ENCODE measurements around the gene MAML3. TPM values are rescaled to one million over a fixed set of nuclear protein-coding genes. Genes with fewer than 3 reads are reported as not detected.

The MAML3 gene
- total and polyA plus RNA-seq, 2 donors, result 4.3 to 5.2 TPM

DNA sequence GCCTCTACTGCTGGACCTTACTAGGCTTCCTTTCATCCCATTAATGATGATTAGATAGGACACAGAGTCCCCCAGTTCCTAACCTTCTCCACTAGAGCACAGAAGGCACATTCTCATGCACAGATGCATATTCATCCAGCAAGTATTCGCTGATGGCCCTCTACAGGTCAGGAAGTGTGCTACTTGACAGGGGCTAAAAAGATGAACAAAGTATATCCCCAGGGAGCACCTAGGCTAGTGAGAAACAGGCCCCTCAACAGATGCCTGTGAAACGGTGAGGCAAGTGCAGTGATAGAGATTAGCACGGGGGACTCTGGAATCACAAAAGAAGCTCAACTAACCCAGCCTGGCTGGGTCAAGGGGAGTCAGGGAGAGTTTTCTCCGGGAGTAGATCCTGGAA, 392.5 kb downstream of the MAML3 start:
- Histone ChIP-seq H3K36me3 (ENCODE audit: control insufficient read depth in 2 of 2, insufficient read depth in 2 of 2, low read length in 1 of 2) (no peaks in the 10 kb centered on the region), H3K27ac (ENCODE audit: low read depth in 1 of 2, low read length in 1 of 2) (no peak overlapping the region), H3K4me3 (ENCODE audit: low read length in 2 of 2) (no peak overlapping the region), H3K4me1 (ENCODE audit: control insufficient read depth in 2 of 2, insufficient read depth in 2 of 2, low read length in 2 of 2) (peaks cover 4 to 15% of the 10 kb centered on the region in 2 donors), H3K27me3 (ENCODE audit: control insufficient read depth in 2 of 2, insufficient read depth in 1 of 2, low read length in 1 of 2) (no peaks in the 10 kb centered on the region), H3K9me3 (ENCODE audit: control insufficient read depth in 2 of 2, insufficient read depth in 1 of 2, low read length in 1 of 2) (no peaks in the 10 kb centered on the region)
- 73% methylated on average over 4 of the region's 4 CpGs for WGBS
- DNase-seq (ENCODE audit: low read depth in 6 of 9, low spot score in 9 of 9), result no peak

DNA sequence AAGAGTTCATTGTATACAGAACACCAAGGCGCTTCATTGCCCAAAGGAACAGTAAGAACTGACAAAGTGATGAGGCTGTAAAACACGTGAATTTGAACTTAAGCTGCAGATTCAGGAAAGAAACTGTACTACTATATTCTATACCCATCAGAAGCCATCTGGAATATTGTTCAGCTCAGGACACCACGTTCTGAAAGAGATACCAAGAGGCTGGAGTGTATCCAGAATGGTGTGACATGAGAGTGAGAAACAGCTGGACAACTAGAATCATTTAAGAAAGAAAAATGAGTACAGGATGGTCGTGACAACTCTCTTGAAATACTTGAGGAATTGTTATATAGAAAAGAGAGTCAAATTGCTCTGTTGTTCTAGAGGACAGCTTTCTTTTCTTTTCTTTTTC, 393.4 kb downstream of the MAML3 start:
- H3K9me3 ChIP-seq (ENCODE audit: control insufficient read depth in 2 of 2, insufficient read depth in 1 of 2, low read length in 1 of 2), result no peaks in the 10 kb centered on the region
- DNase-seq (ENCODE audit: low read depth in 6 of 9, low spot score in 9 of 9), result no peak
- H3K4me1 ChIP-seq (ENCODE audit: control insufficient read depth in 2 of 2, insufficient read depth in 2 of 2, low read length in 2 of 2), result peaks cover 4 to 15% of the 10 kb centered on the region in 2 donors
- no peak overlapping the region for H3K4me3 ChIP-seq (ENCODE audit: low read length in 2 of 2)
- H3K27me3 ChIP-seq (ENCODE audit: control insufficient read depth in 2 of 2, insufficient read depth in 1 of 2, low read length in 1 of 2), result no peaks in the 10 kb centered on the region
- no peaks in the 10 kb centered on the region for H3K36me3 ChIP-seq (ENCODE audit: control insufficient read depth in 2 of 2, insufficient read depth in 2 of 2, low read length in 1 of 2)
- H3K27ac ChIP-seq (ENCODE audit: low read depth in 1 of 2, low read length in 1 of 2), result no peak overlapping the region
- whole genome bisulfite sequencing, result 94% methylated on average over 4 of the region's 4 CpGs

DNA sequence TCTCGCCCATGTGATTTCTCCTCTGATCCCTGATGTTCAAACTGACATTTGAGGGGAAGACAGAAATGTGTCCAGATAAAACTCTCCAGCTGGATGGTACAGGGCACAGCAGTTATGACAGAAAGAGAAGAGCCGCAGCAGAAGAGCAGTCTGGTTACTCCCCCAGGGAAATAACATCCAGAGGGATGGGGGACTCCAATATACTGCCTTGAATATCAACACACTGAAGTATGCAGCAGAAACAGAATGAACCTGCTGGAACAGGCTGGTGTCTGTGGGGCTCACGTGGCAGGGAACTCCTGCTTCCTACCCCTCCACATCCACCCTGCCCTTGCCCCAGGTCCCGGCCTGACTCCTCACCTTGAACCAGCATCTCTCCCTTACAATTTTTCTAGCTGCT, 394.9 kb downstream of the MAML3 start:
- Histone ChIP-seq H3K36me3 (ENCODE audit: control insufficient read depth in 2 of 2, insufficient read depth in 2 of 2, low read length in 1 of 2) (no peaks in the 10 kb centered on the region), H3K27me3 (ENCODE audit: control insufficient read depth in 2 of 2, insufficient read depth in 1 of 2, low read length in 1 of 2) (no peaks in the 10 kb centered on the region), H3K27ac (ENCODE audit: low read depth in 1 of 2, low read length in 1 of 2) (no peak overlapping the region), H3K4me1 (ENCODE audit: control insufficient read depth in 2 of 2, insufficient read depth in 2 of 2, low read length in 2 of 2) (peaks cover 4 to 11% of the 10 kb centered on the region in 2 donors), H3K4me3 (ENCODE audit: low read length in 2 of 2) (no peak overlapping the region), H3K9me3 (ENCODE audit: control insufficient read depth in 2 of 2, insufficient read depth in 1 of 2, low read length in 1 of 2) (no peaks in the 10 kb centered on the region)
- 96% methylated on average over 4 of the region's 4 CpGs for WGBS
- DNase-seq (ENCODE audit: low read depth in 6 of 9, low spot score in 9 of 9), result no peak

DNA sequence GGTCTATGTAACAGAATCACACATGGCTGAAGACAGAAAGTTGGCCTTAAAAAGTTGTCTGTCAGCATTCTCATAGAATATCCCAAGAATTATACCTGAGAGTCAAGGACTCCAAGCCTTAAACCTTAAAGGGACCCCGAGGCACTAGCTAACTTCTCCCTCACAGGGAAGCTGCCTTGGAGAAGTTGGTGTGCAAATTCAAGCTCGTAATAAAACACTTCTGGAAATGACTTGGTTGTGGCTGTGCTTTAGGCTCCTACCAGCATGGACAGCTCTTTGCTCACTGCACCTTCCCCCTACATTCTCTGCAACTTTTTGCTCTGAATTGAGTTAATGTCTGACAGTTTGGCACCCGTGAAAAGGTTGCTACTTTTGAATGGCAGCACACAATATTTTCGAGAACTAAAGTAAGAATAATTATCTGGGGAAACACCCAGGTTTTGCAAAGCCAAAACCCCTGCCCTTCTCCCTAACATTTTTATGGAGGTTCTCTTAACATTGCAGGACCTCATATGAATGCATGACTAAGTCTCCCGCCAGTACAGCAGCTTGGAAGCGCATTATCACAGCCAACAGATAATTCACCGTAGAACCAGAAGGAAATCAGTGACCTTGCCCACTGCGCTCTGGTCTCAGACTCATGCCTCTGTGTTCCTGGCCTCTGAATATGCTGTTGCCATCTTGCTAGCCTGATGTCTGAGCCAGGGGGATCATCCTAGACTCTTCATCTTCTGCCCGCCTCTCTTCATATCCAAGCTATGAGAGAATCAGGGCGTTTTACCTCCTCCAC, 397.4 kb downstream of the MAML3 start:
- DNase-seq (ENCODE audit: low read depth in 6 of 9, low spot score in 9 of 9), result no peak
- no peak overlapping the region for H3K4me3 ChIP-seq (ENCODE audit: low read length in 2 of 2)
- 91% methylated on average over 10 of the region's 10 CpGs for WGBS
- H3K27ac ChIP-seq (ENCODE audit: low read depth in 1 of 2, low read length in 1 of 2), result no peak overlapping the region
- no peaks in the 10 kb centered on the region for H3K4me1 ChIP-seq (ENCODE audit: control insufficient read depth in 2 of 2, insufficient read depth in 2 of 2, low read length in 2 of 2)
- no peaks in the 10 kb centered on the region for H3K27me3 ChIP-seq (ENCODE audit: control insufficient read depth in 2 of 2, insufficient read depth in 1 of 2, low read length in 1 of 2)
- no peaks in the 10 kb centered on the region for H3K36me3 ChIP-seq (ENCODE audit: control insufficient read depth in 2 of 2, insufficient read depth in 2 of 2, low read length in 1 of 2)
- no peaks in the 10 kb centered on the region for H3K9me3 ChIP-seq (ENCODE audit: control insufficient read depth in 2 of 2, insufficient read depth in 1 of 2, low read length in 1 of 2)

DNA sequence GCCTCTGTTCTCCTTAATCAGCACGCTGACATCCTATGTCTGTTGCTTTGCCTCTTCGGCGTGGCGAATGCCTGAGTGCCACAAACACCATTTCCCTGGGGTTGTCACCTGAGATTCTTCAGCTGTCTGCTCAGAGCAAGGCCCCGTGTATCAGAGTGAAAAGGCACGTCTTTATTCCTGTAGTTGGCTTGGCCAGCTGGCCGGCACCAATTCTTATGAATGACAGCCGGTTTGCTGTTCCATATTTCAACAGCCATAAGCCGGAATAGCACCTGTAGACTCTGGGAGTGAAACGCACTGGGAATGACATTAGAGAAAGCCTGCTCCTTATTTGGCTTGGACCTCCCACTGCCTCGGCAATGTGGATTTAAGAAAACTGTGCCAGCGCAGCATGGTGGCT, 399.0 kb downstream of the MAML3 start:
- no peaks in the 10 kb centered on the region for H3K36me3 ChIP-seq (ENCODE audit: control insufficient read depth in 2 of 2, insufficient read depth in 2 of 2, low read length in 1 of 2)
- H3K27ac ChIP-seq (ENCODE audit: low read depth in 1 of 2, low read length in 1 of 2), result no peak overlapping the region
- DNase-seq (ENCODE audit: low read depth in 6 of 9, low spot score in 9 of 9), result no peak
- 96% methylated on average over 12 of the region's 12 CpGs for WGBS
- H3K4me1 ChIP-seq (ENCODE audit: control insufficient read depth in 2 of 2, insufficient read depth in 2 of 2, low read length in 2 of 2), result no peaks in the 10 kb centered on the region
- no peaks in the 10 kb centered on the region for H3K9me3 ChIP-seq (ENCODE audit: control insufficient read depth in 2 of 2, insufficient read depth in 1 of 2, low read length in 1 of 2)
- H3K27me3 ChIP-seq (ENCODE audit: control insufficient read depth in 2 of 2, insufficient read depth in 1 of 2, low read length in 1 of 2), result no peaks in the 10 kb centered on the region
- H3K4me3 ChIP-seq (ENCODE audit: low read length in 2 of 2), result no peak overlapping the region

DNA sequence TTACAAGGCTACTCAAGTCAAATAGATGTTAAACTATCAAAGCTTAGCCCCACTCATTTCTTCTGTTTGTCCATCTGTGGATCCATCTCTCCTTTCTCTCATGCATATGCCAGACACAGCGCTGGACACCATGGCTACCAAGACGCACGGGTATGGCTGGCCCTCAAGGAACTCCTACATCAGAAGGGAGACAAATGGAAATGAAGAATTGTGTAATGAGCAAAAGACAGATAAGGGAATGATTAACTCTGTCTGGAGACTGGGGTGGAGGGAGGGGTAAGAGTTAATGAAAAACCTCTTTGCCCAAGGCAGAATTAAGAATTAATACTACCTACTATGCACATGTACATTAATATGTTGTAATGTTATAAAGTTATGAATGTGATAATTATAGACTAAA, 400.3 kb downstream of the MAML3 start:
- Histone ChIP-seq H3K36me3 (ENCODE audit: control insufficient read depth in 2 of 2, insufficient read depth in 2 of 2, low read length in 1 of 2) (no peaks in the 10 kb centered on the region), H3K27ac (ENCODE audit: low read depth in 1 of 2, low read length in 1 of 2) (no peak overlapping the region), H3K4me1 (ENCODE audit: control insufficient read depth in 2 of 2, insufficient read depth in 2 of 2, low read length in 2 of 2) (peaks cover 0 to 7% of the 10 kb centered on the region in 2 donors), H3K27me3 (ENCODE audit: control insufficient read depth in 2 of 2, insufficient read depth in 1 of 2, low read length in 1 of 2) (no peaks in the 10 kb centered on the region), H3K4me3 (ENCODE audit: low read length in 2 of 2) (no peak overlapping the region), H3K9me3 (ENCODE audit: control insufficient read depth in 2 of 2, insufficient read depth in 1 of 2, low read length in 1 of 2) (no peaks in the 10 kb centered on the region)
- DNase-seq (ENCODE audit: low read depth in 6 of 9, low spot score in 9 of 9), result no peak
- 98% methylated on average over 3 of the region's 3 CpGs for WGBS

DNA sequence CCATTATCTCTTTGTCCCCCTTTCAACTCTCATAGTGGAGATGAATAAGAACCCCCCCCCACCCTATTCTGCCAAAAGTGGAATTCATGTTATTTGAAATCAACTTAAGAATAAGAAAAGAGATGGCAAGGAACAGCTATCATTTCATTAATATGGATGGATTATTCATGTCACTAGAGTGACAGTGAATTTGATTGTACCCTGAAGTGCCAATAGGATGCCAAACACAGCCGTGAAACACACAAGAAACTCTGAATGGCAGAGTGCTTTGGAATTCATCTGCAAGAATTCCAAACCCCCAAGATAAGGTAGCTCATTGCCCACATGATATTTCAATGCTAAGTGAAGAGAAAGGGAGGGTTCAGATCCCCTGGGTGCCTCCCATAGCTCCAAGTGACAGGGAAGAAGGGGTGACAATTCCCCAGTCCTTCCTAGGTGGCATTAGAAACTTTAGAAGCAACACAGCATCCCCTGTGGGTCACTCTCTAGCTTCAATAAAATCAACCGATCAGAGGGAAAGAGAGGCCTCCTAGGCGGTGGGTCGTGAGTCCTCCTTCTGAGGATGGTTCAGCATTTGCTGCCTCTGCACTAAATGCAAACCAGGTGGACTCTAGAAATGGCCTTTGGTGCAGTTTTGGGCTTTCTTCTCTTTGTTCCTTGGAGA, 404.0 kb downstream of the MAML3 start:
- Histone ChIP-seq H3K4me3 (ENCODE audit: low read length in 2 of 2) (no peak overlapping the region), H3K36me3 (ENCODE audit: control insufficient read depth in 2 of 2, insufficient read depth in 2 of 2, low read length in 1 of 2) (no peaks in the 10 kb centered on the region), H3K27ac (ENCODE audit: low read depth in 1 of 2, low read length in 1 of 2) (no peak overlapping the region), H3K4me1 (ENCODE audit: control insufficient read depth in 2 of 2, insufficient read depth in 2 of 2, low read length in 2 of 2) (peaks cover 0 to 21% of the 10 kb centered on the region in 2 donors), H3K27me3 (ENCODE audit: control insufficient read depth in 2 of 2, insufficient read depth in 1 of 2, low read length in 1 of 2) (no peaks in the 10 kb centered on the region), H3K9me3 (ENCODE audit: control insufficient read depth in 2 of 2, insufficient read depth in 1 of 2, low read length in 1 of 2) (no peaks in the 10 kb centered on the region)
- WGBS, result 96% methylated on average over 4 of the region's 4 CpGs
- no peak for DNase-seq (ENCODE audit: low read depth in 6 of 9, low spot score in 9 of 9)

DNA sequence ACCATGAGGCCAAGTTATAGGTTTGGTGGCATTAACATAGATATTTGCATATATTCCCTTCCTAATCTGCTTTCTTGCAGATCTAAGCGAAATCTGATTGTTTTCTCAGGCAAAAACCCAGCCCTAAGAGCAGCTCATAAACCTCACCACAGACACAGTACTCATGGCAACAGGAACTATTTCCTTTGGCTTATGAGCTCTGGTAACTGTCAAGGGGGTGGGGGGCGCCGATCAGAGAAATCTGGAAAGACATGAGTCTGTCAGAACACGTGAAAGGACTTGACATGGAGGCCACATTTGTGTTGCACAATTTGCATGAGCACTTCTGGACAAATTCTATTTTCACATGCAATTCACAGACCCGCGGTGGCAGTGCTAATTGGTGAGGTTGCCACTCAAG, 404.6 kb downstream of the MAML3 start:
- 43% methylated on average over 6 of the region's 6 CpGs for WGBS
- peak in 1 of 9 donors; percentile 47 for DNase-seq (ENCODE audit: low read depth in 6 of 9, low spot score in 9 of 9)
- no peak overlapping the region for H3K4me3 ChIP-seq (ENCODE audit: low read length in 2 of 2)

DNA sequence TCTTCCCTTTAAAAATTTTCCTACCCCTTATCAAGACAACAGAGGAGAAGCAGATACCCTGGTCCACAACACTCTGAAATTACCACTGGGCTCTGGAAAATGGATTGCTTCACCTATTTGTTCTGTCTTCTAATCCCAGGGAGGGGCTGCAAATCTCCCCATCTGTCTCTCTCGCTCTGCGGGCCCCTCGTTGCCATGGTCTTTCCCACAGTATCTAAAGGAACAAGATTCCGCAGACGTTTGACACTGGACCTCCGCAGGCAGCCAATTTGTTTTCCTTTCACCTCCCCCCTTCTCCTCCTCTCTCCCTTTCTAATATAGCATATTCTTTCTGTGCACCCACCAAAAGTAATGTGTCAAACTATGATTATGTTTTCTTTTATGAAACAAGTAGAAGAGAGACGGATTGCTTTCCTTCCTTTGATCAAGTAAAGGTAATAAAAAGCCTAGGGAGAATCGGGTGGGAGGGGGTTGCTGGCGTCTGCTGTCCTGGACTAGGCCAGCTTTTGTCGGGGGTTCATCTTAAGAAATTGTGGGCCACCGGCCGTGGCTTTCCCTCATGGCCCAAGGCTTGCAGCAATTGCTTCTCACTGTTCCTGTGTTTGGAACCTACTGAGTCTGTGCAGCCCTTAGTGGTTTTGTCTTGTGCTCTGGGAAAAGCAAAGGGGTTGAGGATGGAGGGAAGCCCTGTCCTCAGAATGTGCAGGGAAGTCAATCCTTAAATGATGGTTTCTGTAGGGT, 407.4 kb downstream of the MAML3 start:
- Histone ChIP-seq H3K4me3 (ENCODE audit: low read length in 2 of 2) (no peak overlapping the region), H3K4me1 (ENCODE audit: control insufficient read depth in 2 of 2, insufficient read depth in 2 of 2, low read length in 2 of 2) (peaks cover 0 to 21% of the 10 kb centered on the region in 2 donors), H3K27ac (ENCODE audit: low read depth in 1 of 2, low read length in 1 of 2) (no peak overlapping the region), H3K9me3 (ENCODE audit: control insufficient read depth in 2 of 2, insufficient read depth in 1 of 2, low read length in 1 of 2) (no peaks in the 10 kb centered on the region), H3K36me3 (ENCODE audit: control insufficient read depth in 2 of 2, insufficient read depth in 2 of 2, low read length in 1 of 2) (no peaks in the 10 kb centered on the region), H3K27me3 (ENCODE audit: control insufficient read depth in 2 of 2, insufficient read depth in 1 of 2, low read length in 1 of 2) (no peaks in the 10 kb centered on the region)
- 93% methylated on average over 12 of the region's 12 CpGs for WGBS
- no peak for DNase-seq (ENCODE audit: low read depth in 6 of 9, low spot score in 9 of 9)

More for the DNA sequence above, 404.6 kb downstream of the MAML3 start:
- Histone ChIP-seq H3K9me3 (ENCODE audit: control insufficient read depth in 2 of 2, insufficient read depth in 1 of 2, low read length in 1 of 2) (no peaks in the 10 kb centered on the region), H3K36me3 (ENCODE audit: control insufficient read depth in 2 of 2, insufficient read depth in 2 of 2, low read length in 1 of 2) (no peaks in the 10 kb centered on the region), H3K4me1 (ENCODE audit: control insufficient read depth in 2 of 2, insufficient read depth in 2 of 2, low read length in 2 of 2) (peaks cover 0 to 21% of the 10 kb centered on the region in 2 donors), H3K27ac (ENCODE audit: low read depth in 1 of 2, low read length in 1 of 2) (no peak overlapping the region), H3K27me3 (ENCODE audit: control insufficient read depth in 2 of 2, insufficient read depth in 1 of 2, low read length in 1 of 2) (no peaks in the 10 kb centered on the region)
